Activated T-helper 9 cell treated with anti-CD3 and anti-CD28 coated beads, Interleukin-2, amount 50 U/mL, for 16 hours (primary cell): ENCODE data around the gene EPX.
A peak's percentile ranks its signal among the peaks of the same experiment; 100 is the strongest.
"Not testable (repeated sequence)": the region's sequence is repeated elsewhere in the genome, so short reads cannot be mapped to it uniquely, and the experiment has no call there.

Experiments
- DNase-seq: peaks from one replicate; pipeline ENCODE4 v3.0.0-alpha.2; 2020; ENCODE audit warnings: low read depth

EPX gene, protein sequence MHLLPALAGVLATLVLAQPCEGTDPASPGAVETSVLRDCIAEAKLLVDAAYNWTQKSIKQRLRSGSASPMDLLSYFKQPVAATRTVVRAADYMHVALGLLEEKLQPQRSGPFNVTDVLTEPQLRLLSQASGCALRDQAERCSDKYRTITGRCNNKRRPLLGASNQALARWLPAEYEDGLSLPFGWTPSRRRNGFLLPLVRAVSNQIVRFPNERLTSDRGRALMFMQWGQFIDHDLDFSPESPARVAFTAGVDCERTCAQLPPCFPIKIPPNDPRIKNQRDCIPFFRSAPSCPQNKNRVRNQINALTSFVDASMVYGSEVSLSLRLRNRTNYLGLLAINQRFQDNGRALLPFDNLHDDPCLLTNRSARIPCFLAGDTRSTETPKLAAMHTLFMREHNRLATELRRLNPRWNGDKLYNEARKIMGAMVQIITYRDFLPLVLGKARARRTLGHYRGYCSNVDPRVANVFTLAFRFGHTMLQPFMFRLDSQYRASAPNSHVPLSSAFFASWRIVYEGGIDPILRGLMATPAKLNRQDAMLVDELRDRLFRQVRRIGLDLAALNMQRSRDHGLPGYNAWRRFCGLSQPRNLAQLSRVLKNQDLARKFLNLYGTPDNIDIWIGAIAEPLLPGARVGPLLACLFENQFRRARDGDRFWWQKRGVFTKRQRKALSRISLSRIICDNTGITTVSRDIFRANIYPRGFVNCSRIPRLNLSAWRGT

DNA sequence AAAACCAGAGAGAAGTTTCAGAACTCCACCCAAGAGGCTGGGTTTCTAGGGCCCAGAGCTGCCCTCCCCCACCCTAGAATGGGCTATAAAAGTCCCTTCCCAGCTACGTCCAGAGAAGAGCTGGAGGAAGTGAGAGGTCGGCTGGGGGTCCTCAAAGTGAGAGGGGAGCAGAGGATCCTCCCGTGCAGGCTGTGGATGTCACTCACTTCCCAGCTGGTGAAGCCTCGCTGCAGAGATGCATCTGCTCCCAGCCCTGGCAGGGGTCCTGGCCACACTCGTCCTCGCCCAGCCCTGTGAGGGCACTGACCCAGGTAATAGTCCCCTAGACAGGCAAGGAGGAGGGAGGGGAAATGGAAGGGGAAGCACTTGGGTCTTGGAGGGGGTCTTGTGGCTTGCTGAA lies at the start of gene EPX:
EPX (plus strand) TSS at position 115 of the 400 bp plus-strand sequence; CDS start at position 236, 121 bp downstream.
- DNase-seq, result no peak

DNA sequence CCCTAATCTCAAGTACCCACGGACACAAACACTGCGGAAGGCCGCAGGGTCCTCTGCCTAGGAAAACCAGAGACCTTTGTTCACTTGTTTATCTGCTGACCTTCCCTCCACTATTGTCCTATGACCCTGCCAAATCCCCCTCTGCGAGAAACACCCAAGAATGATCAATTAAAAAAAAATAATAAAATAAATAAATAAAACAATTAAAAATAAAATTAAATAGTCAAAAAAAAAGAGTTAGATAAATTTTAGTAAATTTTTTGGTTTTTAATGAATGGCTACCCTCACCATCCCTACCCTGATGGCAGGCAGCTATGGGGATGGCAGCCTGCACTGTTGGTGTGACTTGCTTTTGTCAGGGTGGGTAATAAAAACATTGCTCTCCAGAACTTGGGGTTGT lies 49.2 kb upstream of the EPX start:
- not testable (repeated sequence) for DNase-seq

DNA sequence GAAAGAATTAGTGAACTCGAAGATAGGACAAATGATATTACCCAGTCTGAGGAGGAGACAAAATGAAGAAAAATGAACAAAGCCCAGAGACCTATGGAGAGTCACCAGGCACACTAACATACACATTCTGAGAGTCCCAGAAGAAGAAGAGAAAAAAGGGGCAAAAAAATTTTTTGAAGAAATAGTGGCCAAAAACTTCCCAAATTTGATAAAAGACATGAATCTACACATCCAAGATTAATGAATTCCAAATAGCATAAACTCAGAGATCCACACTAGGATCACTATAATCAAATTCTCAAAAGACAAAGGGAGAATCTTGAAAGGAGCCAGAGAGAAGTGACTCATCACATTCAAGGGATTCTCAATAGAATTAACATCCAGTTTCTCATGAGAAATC lies 47.7 kb upstream of the EPX start:
- no peak for DNase-seq

DNA sequence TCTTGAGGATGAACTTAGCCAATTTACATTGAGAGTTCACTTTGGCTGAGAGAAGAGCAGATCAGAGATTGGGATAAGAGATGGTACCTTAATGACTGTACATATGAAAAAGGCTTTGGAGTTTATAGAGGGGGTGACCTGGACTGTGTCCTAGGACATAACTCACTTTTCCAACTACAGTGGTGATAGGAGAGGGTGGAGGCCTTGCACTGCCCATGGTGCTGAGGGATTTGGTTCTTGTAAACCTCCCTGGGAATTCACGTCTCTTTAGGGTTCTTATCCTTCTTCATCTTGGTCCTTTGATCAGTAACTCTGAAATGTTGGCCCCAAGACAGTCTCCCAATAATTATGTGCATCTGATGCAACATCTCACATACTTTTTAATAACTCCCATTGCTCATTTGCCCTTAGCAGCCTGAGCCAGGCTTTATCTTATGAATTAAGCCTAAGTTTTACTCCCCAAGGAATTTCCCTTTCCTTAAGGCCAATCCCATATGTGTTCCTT lies 44.5 kb upstream of the EPX start, which contains the start of gene OR4D1:
OR4D1 (plus strand) TSS at position 455 of the 505 bp plus-strand sequence. CDS start 6,770 bp downstream, outside the sequence.
- DNase-seq, result no peak

DNA sequence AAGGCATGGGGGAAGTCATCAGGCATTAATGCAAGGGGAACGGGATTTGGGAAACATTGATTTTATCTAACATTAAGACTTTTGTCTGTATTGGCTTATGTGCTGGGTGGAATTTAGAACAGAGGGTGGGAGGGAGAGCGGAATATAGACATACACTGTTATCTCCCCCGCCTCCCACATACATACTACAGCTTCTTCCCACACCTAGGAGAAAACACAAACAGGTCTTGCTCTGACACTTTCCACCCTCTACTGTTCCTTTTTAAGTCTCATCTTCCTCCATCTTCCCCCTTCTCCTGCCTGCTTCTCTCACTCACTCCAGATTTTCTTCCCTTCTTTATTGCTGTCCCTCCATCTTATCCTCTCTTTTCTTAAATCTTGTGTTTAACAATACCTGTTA lies 43.9 kb upstream of the EPX start:
- DNase-seq, result no peak

DNA sequence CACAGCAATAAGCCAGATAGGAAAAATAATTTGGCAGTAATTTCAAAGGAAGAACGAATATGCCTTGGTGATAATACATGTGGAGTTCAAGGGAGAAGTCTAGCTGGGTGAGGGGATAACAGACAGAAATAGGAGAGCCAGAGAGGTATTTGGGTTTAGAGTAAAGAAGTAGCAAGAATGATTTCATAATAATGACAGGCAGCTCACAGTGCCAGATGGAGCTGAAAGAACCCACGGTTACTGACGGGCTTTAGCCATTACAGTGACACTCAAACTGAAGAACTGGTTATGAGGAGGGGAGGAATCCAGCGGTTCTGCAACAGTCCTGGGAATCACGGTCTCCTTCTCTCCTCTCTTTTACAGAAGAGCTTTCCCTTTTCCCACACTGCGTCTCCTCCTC lies 42.1 kb upstream of the EPX start:
- no peak for DNase-seq

DNA sequence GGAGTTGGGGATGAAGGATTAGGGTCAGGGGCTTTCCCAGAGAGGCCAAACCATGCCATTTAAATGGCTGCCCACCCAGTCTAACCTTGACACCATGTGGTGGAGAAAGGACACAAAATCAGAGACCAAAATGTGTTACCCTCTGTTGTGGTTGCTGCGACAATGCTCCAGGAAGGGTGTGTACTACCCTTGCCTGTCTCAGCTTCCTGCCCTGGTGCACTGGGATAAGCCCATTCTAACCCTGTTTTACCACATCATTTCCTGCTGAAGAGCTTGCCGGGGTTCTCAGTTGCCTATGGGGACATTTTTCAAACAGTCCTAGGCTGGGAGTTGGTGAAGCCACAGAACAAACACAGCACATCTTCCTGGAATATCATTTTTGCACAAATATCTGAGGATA lies 39.5 kb upstream of the EPX start:
- DNase-seq, result peak; percentile 11

DNA sequence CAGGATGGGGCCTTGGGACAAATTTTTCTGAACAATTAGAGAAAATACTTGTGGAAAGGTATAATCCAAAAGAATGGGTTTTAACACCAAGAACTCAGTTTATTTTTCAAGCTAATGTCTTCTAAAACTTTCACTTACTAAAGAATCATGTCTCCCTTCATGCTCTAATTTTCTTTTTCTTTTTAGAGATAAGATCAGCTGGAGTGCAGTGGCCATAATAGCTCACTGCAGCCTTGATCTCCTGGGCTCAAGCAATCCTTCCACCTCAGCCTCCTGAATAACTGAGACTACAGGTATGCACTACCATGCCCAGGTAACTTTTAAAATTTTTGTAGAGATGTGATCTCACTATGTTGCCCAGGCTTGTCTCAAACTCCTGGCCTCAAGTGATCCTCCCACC lies 38.9 kb upstream of the EPX start:
- no peak for DNase-seq

DNA sequence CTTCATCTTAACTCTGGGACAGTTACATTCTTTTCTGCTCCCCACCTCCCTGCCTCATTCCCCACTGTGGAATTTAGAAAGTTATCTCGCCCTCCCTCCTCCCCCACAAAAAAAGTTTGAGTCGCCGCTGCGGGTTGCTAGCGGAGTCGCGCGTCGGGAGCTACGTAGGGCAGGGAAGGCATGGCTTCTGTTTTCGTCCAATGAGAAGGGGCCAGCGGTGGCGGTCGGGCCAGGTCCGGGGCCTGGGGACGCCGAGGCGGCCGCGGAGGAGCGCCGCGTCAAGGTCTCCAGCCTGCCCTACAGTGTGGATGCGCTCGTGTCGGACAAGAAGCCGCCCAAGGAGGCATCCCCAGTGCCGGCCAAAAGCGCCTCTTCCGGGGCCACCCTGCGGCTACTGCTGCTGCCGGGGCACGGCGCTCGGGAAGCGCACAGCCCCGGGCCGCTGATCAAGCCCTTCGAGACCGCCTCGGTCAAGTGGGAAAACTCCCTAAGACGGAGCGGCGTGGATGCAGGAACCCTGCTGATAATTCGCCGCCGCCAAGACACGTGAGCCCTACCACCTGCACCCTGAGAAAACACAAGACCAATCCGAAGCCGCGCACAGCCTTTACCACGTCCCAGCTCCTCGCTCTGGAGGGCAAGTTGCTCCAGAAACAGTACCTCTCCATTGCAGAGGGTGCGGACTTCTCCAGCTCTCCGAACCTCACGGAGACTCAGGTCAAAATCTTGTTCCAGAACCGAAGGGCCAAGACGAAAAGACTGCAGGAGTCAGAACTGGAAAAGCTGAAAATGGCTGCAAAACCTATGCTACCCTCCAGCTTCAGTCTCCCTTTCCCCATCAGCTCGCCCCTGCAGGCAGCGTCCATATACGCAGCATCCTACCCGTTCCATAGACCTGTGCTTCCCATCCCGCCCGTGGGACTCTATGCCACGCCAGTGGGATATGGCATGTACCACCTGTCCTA lies 35.4 kb upstream of the EPX start:
- DNase-seq, result peak; percentile 38

DNA sequence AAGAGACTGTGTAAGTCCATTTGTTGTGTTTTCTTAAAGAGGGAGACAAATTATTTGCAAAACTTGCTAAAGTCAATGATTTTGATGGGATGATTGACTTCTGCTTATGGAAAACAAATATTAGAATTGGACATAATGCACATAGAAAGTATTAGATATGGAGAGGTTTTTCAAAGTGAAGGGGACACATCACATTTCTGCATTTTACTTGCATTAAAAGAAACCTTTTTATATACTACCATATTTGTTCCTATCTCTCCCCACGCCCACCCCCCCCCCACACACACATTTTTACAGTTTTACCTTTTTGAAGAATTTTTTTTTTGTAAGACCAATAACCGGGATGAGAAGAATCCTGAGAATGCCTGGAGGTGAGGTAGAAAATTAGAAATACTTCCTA lies 34.3 kb upstream of the EPX start:
- no peak for DNase-seq

DNA sequence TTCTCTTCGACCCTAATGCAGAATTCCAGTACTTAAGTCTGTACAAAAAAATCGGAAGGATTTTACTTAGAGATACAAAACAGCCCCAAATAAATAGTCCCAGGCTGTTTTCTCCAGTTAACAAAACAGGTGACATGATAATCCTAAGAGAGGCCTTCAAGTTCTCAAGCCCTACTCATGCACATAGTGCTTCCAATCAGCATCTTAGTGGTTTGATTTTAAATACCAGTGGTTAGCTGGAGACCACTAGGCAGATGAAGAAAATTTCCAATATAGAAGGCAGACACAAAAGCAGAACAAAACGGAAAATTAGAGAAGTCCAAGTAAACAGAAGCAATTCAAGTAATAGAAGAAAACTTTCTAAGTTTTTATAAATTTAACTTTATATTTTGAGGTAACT lies 31.0 kb upstream of the EPX start:
- no peak for DNase-seq

DNA sequence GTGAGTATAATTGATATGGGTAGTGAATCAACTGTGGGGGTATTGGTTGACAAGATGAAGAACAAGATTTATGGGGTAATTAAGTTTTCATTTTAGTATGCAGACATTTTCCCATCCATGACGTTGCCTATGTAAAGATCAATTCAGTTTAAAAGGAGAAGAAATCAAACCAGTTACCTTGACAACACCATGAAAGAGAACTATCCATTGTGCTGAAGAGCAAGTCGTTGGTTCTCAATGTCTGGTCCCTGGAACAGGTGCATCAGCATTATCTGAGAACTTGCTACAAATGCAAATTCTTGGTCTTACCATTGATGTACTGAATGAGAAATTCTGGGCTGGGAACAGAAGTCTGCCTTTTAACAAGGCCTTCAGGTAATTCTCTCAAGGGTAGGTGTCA lies 26.5 kb upstream of the EPX start:
- no peak for DNase-seq

DNA sequence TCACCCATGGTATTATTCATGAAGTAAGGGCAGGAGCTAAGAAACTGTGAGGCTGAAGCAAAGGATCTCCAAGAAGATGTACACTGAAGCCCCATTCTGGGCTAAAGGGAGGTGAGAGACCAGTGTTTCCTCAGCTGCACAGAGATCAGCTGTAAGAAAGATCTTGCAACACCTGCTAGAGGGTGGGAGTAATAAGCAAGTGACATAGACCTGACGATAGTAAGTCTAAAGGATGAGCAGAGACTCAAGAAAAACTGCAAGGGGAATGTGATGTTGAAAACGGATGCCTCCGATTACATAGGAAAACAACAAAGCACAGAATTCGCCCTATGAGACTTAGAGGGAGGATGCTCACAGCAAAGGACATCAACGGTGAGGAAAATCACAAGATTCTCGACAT lies 25.8 kb upstream of the EPX start, which contains the start of gene OR4D2:
OR4D2 (plus strand) TSS at position 301 of the 400 bp plus-strand sequence. CDS start 2,674 bp downstream, outside the sequence.
- DNase-seq, result no peak

DNA sequence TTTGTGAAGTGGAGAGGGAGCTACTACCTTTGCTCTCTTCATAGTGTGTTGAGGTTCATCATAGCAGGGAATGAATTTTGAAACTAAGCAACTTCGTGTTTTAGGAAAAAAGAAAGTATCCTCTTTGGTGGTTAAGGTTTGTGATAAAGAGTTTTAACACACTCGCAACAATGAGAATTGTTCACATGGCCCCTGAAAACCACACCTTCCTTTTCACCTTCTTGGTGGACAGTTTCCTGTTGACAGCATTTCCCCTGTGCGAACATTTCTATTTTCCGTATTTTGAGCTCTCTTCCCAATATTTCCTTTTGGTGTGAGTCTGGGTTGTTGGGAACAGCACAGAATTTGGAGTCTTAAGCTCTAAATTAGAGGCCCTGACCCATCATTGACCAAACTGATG lies 21.9 kb upstream of the EPX start:
- no peak for DNase-seq

DNA sequence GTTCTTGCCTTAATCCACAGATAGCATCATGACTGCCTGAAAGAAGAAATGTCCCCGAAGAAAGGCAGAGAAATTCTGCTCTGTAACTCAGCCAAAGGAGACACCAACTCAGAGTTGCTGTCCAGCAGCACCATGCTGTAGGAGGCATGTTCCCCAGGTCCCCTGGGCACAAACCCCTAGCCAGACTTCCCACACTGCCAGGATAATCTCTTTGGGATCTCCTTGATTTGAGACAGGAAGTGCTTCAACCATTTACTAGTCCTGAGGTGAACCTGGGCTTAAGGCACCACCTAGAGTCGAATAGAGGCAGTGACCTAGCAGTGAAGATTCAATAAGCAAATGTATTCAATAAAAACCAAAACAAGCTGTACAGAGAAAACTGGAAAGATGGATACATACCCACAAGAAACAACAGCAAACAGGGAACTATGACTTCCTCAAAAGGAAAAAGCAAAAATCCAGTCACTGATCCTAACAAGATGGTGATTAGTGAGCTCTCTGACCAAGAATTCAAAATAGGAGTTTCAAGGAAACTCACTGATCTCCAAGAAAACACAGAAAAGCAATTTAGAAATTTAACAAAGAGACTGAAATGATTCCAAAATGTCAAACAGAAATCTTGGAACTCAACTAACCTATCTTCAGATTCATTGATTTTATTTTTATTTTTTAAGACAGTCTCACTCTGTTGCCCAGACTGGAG lies 20.0 kb upstream of the EPX start:
- no peak for DNase-seq

DNA sequence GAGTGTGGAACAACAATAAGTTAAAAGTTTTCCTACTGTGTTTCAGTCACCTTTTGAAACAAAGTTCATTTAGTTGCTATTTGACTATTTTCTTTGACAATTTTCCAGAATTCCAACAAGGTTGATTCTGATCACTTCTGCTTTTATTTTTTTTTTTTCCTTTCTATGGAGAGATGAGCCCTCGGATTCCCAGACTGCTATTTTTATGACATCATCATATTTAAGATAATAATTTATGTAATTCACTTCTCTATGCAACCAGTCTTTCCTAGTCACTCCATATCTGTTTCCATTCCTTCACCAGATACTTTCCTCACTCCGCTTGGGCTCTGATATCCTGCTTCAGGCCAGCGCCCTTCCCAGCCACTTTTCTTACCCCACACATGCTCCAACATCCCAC lies 17.7 kb upstream of the EPX start:
- DNase-seq, result no peak

DNA sequence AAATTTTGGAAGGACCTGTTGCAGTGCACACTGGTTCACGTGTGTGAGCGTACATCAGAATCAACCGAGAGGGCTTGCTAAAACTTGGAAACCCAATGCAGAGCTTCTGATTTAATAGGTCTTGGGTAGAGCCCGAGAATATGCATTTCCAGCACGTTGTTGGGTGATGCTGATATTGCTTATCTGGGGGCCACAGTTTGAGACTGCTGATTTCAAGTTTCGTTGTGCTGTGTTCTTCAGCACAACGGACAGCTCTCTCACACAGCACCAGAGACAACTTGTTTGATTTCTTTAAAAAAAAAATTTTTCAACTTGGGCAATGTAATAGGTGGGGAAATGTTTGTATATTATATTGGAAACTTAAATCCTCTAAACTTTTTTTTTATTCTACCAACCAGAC lies 16.3 kb upstream of the EPX start:
- DNase-seq, result no peak

DNA sequence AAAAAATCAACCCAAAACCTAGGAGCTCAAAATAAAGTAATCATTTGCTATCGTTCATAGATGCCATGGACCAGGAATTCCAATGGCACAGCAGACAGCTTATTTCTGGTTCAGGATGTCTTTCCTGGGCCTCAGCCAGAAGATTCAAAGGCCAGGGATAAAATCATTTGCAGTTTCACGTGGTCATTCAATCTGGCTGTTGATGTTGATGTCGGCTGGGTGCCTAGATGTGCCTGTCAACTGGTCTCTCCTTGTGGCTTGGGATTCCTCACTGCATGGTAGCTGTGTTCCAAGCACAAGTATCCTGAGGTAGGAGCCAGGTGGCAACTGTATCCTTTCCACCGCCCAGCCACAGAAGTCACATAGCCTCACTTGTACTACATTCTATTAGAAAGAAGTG lies 10.7 kb upstream of the EPX start:
- DNase-seq, result no peak

DNA sequence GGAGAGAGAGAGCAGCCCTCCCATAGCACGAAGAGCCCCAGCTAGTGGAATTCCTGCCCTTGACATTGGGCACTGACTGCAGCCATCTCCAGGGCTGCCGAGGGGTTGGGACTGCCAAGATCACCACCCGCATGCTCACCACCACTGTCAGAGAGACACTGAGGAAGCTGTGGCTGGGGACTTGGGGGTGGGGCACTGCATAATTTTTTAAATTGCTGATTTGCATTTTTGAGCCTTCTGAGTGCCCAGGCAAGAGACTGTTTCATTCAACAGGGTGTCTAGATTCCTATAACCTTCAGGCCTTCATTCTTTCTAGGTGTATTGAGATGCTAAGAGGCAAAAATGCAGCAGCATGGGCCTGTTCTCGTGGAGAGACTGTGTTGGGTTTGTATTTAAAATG lies 9.0 kb upstream of the EPX start:
- no peak for DNase-seq

DNA sequence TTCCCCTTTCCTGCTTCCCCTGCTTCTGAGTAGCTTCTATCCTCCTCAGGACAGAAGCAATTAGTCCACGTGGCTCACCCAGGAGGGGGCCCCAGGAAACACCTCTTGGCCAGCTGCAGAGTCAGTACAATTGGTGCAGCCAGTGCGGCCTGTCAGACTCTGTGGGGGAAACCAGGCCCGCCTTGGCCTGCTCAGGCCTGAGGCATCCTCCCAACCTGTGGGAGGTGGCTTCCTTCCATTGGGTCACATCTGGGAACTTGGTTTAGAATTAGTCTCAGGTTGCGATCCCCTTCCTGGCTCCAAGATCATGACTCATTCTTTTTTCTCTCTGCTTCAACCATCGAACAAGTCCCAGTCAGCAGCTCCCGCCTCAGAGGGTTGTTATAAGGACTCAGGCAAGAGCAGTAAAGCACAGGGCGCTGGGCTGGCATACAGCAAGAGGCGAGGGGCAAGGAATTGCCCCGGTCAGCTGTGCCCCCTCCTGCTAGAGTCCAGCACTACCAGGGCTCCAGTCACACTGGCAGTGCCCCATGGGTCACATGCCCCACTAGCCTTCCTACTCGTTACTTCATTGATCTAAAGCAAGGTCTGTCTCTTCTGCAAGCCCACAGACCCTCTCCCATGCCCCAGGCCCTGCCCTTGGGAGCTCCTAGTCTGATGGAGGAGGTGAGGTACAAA lies 8.1 kb upstream of the EPX start:
- DNase-seq, result no peak
